MCF 10A (cell line): Measurements from ENCODE around the gene PDF. TPM values are rescaled to one million over a fixed set of nuclear protein-coding genes. Genes with fewer than 3 reads are reported as not detected.

ENCODE experiments used
- BruUV-seq: library from RNA; stranded (reverse); fragments of 400-500 nt; replicated peaks from 2 replicates; lab custom pipeline; 2021; lab: Mats Ljungman, UMichigan
- CTCF ChIA-PET: fragments of 300-600 bp; sonication (Branson Sonifier 250); formaldehyde crosslinking; extraction: SDS; loops from one replicate; lab custom pipeline; 2021; ENCODE audit warnings: antibody characterized with exemption, inconsistent platforms; lab: Yijun Ruan, JAX
- POLR2A ChIA-PET: fragments of 300-600, 350-650 bp; sonication (Branson Sonifier 250); formaldehyde crosslinking; extraction: SDS; loops from one replicate; lab custom pipeline; 2020; ENCODE audit warnings: antibody characterized with exemption, inconsistent platforms; lab: Yijun Ruan, JAX
- DNase-seq: peaks from one replicate; pipeline ENCODE4 v3.0.0-alpha.2; 2018; ENCODE audit not compliant: unreplicated experiment
- H3K27ac Mint-ChIP-seq: one replicate; pipeline ENCODE4 v1.8.0; 2022; ENCODE audit warnings: mild to moderate bottlenecking, low read depth, mixed read lengths; ENCODE audit not compliant: unreplicated experiment
- H3K27me3 Mint-ChIP-seq: one replicate; pipeline ENCODE4 v1.8.0; 2022; ENCODE audit warnings: mixed read lengths; ENCODE audit not compliant: insufficient read depth, unreplicated experiment
- H3K36me3 Mint-ChIP-seq: one replicate; pipeline ENCODE4 v1.8.0; 2022; ENCODE audit warnings: mild to moderate bottlenecking, moderate library complexity, mixed read lengths; ENCODE audit not compliant: insufficient read depth, unreplicated experiment
- H3K4me1 Mint-ChIP-seq: one replicate; pipeline ENCODE4 v1.8.0; 2022; ENCODE audit warnings: mixed read lengths; ENCODE audit not compliant: insufficient read depth, unreplicated experiment
- H3K4me3 Mint-ChIP-seq: one replicate; pipeline ENCODE4 v1.8.0; 2022; ENCODE audit warnings: mild to moderate bottlenecking, moderate library complexity, mixed read lengths; ENCODE audit not compliant: unreplicated experiment
- H3K9me3 Mint-ChIP-seq: one replicate; pipeline ENCODE4 v1.8.0; 2022; ENCODE audit warnings: mixed read lengths; ENCODE audit not compliant: unreplicated experiment
- CTCF ChIP-seq: fragments of 200-600 bp; IDR thresholded peaks from one replicate; pipeline ENCODE4 v1.8.0; 2022; ENCODE audit warnings: antibody characterized with exemption, mild to moderate bottlenecking; ENCODE audit not compliant: unreplicated experiment
- intact Hi-C: fragments of 100-400 bp; cut with micrococcal nuclease; formaldehyde crosslinking; loops from 2 replicates; pipeline ENCODE4 v1.14.1; 2022
- total RNA-seq: library from RNA; stranded (reverse); gene quantifications from 2 replicates; pipeline ENCODE4 v1.2.3, GENCODE V29; 2022

Gene PDF
- total RNA-seq, 1 experiment from 2014 or later = 24.8 TPM

GRCh38 chr16:69367980-69368379 is 37.6 kb upstream of the PDF start:
- Mint-ChIP-seq H3K27me3 (no peaks in the 10 kb centered on the region), H3K4me3 (no peak overlapping the region), H3K27ac (no peak overlapping the region), H3K4me1 (peaks cover 5% of the 10 kb centered on the region), H3K9me3 (no peaks in the 10 kb centered on the region), H3K36me3 (peaks cover 93% of the 10 kb centered on the region)
- no peak for TF ChIP-seq CTCF
- ChIA-PET POLR2A (interaction anchor here (0.6 kb wide), 1 partner anchor 347 kb away, joined by 3 read pairs; no protein-coding TSS in a partner anchor), CTCF (interaction anchor here (0.6 kb wide), 1 partner anchor 11 kb away, joined by 3 read pairs; no protein-coding TSS in a partner anchor)
- intact Hi-C loops = no loop called here
- no peak for DNase-seq
- no TSS peak for BruUV-seq

DNA sequence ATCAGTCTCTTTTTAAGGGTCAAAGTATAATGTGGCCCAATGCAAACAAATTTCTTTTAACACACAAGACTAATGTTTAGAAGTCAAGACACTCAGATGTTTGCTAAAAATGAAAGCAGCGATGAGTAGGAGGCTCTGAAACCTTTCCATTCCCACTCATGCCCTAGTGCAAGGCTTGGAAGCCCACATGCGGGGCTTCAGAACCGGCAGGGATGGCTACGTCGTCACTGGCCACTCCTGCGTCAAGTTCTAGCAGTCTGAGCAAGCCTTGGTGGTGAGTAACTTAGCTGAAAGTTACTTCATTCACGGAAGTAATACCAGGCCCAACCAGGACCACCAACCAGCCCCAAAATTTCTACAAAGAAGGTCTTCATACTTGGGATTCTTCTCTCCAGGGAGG is 36.0 kb upstream of the PDF start:
- DNase-seq = no peak
- Mint-ChIP-seq H3K36me3 (peaks cover 90% of the 10 kb centered on the region), H3K9me3 (no peaks in the 10 kb centered on the region), H3K27me3 (no peaks in the 10 kb centered on the region), H3K27ac (no peak overlapping the region), H3K4me1 (peaks cover 5% of the 10 kb centered on the region), H3K4me3 (no peak overlapping the region)
- intact Hi-C loops = no loop called here
- no TSS peak for BruUV-seq
- ChIA-PET POLR2A (interaction anchor here (0.6 kb wide), 1 partner anchor 388 kb away, joined by 3 read pairs; the partner anchor contains the start of gene NOB1), CTCF (no interaction called here)
- no peak for TF ChIP-seq CTCF

DNA sequence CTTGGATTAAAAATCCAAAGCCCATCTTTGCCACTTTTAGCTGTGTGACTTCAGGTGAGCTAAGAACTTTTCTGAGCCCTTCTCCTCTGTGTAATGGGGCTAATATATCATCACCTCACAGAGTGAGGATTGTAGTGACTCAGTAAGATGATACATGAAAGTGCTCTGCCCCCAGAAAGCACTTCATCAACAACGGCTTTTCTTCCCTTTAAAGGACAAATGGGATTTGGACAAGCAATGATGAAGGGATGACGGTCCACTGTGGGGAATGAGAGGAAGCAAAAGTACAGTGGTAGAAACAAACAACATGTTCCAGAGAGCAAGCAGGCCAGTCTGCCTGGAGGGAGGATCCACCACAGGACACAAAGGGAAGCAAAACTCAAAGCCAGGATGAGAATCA is 35.5 kb upstream of the PDF start:
- ChIA-PET CTCF (no interaction called here), POLR2A (no interaction called here)
- Mint-ChIP-seq H3K4me1 (peaks cover 5% of the 10 kb centered on the region), H3K27me3 (no peaks in the 10 kb centered on the region), H3K36me3 (peaks cover 90% of the 10 kb centered on the region), H3K9me3 (no peaks in the 10 kb centered on the region), H3K27ac (no peak overlapping the region), H3K4me3 (no peak overlapping the region)
- no TSS peak for BruUV-seq
- no peak for DNase-seq
- intact Hi-C loops = no loop called here
- no peak for TF ChIP-seq CTCF

DNA sequence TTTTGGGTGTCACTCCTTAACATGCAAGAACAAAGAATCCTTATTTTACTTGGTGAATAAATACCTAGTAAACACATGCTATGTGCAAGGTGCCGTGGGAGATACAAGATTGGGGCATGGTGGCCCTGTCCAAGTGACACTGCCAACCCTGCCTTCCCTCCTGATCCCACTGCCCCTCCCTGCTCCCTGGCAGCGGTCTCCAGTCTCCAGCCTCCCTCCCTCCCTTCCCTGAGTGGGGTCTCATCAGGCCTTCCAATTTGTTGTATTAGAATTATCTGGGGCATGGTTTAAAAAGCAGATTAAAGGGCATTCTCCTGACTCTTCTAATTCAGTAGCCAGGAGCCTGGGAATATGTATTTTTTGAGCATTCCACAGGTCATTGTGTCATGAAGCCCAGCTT is 33.7 kb upstream of the PDF start:
- intact Hi-C loops = no loop called here
- H3K36me3 Mint-ChIP-seq = peaks cover 82% of the 10 kb centered on the region
- no peak for DNase-seq
- H3K4me3 Mint-ChIP-seq = no peak overlapping the region
- ChIA-PET CTCF (interaction anchor here (1.3 kb wide), 1 partner anchor 24 kb away, joined by 4 read pairs; the partner anchor contains the start of gene NIP7), POLR2A (interaction anchor here (0.6 kb wide), 1 partner anchor 21 kb away, joined by 3 read pairs; no protein-coding TSS in a partner anchor)
- no peak for TF ChIP-seq CTCF
- H3K9me3 Mint-ChIP-seq = no peaks in the 10 kb centered on the region
- no TSS peak for BruUV-seq
- H3K27me3 Mint-ChIP-seq = no peaks in the 10 kb centered on the region
- H3K27ac Mint-ChIP-seq = no peak overlapping the region
- no peaks in the 10 kb centered on the region for H3K4me1 Mint-ChIP-seq
